Right renal pelvis (tissue), 4 donors: ENCODE data around the gene RBBP5. TPM values are rescaled to one million over a fixed set of nuclear protein-coding genes. Genes with fewer than 3 reads are reported as not detected.
"Not testable (repeated sequence)": the region's sequence is repeated elsewhere in the genome, so short reads cannot be mapped to it uniquely, and the experiment has no call there.

Experiments
- DNase-seq, 4 donors: peaks; one replicate each; pipeline ENCODE4 v3.0.0-alpha.2; 2013; ENCODE audit warnings: low read depth in 4 of 4, low spot score in 3 of 4, missing footprints in 1 of 4
- polyA plus RNA-seq, 4 donors: library from polyadenylated mRNA; unstranded; fragments of 120-200 nt; gene quantifications; one replicate each; pipeline ENCODE4 v1.2.1, GENCODE V29; 2013; ENCODE audit not compliant: insufficient read length in 4 of 4

Gene RBBP5
- 10 to 100 TPM; 19.2 to 22.9 (median 21.0) TPM for polyA plus RNA-seq

DNA sequence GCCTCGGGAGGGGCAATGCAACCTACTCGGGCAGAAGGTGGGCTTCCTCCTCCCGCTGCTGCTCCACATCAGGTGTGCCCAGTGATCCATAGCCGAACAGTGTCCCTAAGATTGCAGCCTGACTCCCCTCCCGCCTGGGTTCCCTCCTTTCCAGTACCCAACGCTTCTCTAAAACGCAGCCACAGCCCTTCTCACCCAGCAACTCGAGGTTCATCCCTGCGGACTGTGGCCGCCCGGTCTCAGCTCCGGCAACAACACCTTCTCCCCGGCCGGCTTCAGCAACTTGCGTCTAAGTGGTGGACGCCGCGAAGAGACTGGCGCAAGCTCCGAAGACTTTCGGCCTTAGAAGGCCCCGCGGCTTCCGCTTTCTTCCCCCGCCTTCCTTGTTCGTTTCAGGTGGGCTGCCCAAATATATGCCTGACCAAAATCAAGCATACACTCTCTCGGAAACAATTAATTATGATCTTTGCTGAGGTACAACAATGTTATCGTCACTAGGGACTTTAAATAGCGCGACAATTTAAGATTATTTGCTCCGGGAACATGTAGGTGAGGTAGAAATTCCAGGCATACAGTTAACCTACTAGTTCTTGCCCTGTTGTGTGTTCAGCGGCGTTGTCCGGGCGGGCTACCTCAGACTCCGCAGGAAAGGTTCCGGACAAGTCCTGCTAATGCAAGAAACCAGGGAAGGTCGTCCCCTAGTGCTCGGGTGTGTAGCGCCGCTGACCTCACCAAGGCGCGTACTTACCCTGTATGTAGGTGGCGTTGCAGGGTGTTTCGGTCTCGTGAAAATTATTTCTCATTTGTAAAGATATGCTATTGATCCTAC lies at the start of gene RBBP5:
TSS of gene RBBP5 (minus strand) at position 319 of the 829 bp plus-strand sequence. CDS start at position 214, 105 bp downstream.
- peak; percentile 89 to 97 (median 94) for DNase-seq

GRCh38 chr1:205171369-205171768 lies 49.6 kb upstream of the RBBP5 start:
- DNase-seq, result no peak

GRCh38 chr1:205170532-205171269 lies 48.9 kb upstream of the RBBP5 start:
- no peak for DNase-seq

DNA sequence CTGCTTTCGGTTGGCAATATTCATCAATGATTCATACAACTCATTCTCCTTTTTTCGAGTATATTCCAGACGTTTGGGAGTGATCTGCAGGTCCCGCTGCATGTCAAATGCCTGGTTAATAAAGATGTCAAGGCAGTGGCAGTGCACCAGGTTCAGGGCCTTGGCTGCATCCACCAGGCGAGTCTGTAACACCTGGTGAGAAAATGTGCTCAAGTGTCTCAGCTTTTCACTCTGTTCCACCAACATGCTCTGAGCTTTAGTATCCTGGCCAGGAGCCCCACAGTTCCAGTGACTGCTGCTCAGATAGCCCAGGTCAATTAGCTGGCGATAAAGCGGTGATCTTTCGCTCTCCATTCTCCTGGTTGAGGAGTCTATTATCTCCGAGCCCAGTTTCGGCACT lies 47.5 kb upstream of the RBBP5 start:
- no peak for DNase-seq

GRCh38 chr1:205168291-205168690 lies 46.5 kb upstream of the RBBP5 start:
- no peak for DNase-seq

DNA sequence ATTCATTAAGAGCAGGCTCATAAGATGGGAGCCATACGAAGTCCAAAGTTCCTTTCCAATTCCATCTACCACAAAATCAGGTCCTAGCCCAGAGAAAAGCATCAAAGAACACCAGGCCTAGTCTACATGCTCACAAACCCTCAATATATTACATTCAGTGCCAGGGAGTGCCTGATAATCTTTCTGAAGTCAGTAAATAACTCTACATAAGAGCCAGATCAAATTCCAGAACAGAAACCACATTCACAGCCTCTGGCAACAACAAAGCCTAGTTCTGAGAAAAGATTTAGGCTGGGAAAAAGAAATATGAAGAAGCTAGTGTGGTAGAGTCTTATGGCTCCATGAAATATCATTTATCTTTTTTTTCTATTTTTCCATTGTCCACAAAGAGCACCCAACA lies 40.5 kb upstream of the RBBP5 start:
- DNase-seq, result no peak

DNA sequence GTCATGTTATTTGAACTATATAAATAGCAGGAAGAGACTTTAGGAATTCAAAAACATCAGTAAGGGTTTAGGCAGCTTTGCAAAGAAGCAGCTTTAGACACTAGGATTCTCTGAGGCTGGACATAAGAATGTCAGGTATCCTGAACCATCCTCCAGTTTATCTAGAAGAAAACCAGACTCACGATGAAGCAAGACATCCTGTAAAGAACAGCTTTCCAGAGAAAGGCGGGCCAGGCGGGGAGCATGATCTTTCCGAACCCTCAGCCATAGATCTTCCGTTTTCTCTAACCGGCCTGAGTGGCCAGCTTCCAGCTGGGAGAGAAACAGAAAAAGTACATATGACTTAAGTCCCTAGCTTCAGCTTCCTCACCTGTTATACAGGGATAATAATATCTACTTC lies 39.3 kb upstream of the RBBP5 start:
- no peak for DNase-seq

DNA sequence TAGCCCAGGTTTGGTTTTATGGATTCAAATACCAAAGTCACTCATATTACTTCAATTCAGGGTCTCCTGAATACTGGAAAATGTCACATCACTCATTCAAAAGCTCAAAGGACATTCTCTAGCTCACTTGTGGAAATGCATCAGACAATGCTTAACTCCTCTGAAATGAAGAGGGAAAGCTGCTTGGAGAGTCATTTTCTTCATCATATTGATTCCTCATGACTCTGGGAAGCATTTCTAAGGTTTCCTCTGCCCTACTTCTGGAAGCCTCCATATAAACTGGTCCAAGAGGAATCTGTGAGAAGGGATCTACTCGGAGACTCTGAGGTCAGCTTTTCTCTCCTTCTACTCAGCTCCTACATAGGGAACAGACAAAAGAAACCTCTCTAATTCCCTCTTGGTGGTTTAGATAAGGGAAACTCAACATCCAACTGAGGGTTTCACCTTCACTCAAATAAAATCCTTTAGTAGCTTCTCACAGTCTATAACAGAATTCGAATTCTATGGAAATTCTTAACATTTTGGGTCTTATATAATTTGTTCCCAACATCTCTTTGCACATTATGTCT lies 36.4 kb upstream of the RBBP5 start:
- no peak for DNase-seq

DNA sequence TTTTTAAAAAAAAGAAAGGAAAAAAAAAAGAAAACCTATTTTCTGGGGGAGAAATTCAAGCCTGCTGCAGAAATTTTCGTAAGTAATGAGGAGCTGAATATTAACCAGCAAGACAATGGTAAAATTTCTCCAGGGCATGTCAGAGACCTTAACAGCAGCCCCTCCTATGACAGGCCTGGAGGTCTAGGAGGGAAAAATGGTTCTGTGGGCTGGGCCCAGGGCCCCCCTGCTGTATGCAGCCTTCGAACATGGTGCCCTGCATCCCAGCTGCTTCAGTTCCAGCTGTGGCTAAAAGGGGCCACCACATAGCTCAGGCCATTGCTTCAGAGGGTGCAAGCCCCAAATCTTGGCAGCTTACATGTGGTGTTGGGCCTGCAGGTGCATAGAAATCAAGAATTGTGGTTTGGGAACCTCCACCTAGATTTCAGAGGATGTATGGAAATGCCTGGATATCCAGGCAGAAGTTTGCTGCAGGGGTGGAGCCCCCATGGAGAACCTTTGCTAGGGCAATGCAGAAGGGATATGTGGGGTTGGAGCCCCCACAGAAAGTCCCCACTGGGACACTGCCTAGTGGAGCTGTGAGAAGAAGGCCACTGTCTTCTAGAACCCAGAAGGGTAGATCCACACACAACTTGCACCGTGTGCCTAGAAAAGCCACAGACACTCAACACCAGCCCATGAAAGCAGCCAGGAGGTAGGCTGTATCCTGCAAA lies 34.0 kb upstream of the RBBP5 start:
- DNase-seq, result not testable (repeated sequence)

GRCh38 chr1:205152505-205152904 lies 30.7 kb upstream of the RBBP5 start:
- DNase-seq, result no peak

DNA sequence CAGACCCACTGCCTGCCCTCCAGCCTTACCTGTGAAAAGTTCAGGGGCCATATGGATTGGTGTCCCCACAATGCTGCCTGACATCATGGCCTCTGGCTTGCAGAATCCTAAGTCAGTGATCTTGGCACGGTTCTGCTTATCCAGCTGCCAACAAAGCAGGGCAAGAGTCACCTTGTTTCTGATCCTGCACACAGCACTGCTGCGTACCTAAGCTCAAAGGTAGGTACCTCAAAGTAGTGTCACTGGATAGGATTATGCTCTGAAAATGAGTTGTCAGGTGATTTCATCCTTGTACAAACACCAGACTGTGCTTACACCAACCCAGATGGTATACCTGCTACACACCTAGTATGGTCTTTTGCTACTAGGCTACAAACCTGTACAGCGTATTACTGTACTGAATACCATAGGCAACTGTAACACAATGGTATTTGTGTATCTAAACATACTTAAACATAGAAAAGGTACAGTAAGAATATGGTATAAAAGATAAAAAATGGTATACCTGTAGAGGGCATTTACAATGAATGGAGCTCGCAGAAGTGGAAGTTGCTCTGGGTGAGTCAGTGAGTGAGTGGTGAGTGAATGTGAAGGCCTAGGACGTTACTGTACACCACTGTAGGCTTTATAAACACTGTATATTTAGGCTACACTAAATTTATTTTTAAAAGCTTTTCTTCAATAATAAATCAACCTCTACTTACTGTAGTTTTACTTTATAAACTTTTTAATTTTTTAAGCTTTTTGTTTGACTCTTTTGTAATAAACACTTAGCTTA lies 29.1 kb upstream of the RBBP5 start:
- DNase-seq, result no peak

DNA sequence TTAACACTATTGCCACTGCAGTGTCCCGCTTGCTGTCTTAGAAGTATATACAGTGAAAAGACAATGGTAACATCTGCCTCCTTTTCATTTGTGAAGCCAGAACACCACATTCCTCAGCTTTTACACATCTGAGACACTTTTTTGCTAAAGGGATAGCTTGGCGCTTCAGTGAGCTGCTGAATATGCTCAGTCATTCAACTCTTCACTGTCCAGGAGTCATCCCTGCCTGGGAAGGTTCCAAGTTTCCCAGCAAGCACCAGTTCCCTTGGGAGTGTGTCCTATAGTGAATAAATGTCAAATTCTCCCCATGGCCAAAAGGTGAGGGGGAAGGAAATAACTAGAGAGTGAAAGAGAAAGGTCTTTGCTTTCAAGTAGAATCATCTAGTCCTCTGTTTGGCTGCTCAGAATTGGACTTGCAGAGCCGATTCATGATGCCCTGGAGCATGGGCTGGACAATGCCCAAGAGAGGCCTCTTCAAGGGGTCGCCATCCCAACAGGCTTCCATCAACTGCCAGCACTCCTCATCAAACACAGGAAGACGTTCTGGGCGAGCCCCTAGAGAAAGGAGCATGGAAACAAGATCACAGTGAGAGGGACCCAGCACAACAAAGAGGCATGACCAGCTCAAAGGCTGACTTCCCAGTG lies 25.5 kb upstream of the RBBP5 start:
- DNase-seq, result no peak

GRCh38 chr1:205144751-205145150 lies 23.0 kb upstream of the RBBP5 start:
- no peak for DNase-seq

- no peak for DNase-seq
These were observed 22.4 kb upstream of the RBBP5 start for GRCh38 chr1:205144046-205144720.

GRCh38 chr1:205142102-205142469 lies 20.3 kb upstream of the RBBP5 start:
- no peak for DNase-seq

GRCh38 chr1:205141236-205142101 lies 19.7 kb upstream of the RBBP5 start:
- DNase-seq, result peak; percentile 73 to 79 (median 76)

DNA sequence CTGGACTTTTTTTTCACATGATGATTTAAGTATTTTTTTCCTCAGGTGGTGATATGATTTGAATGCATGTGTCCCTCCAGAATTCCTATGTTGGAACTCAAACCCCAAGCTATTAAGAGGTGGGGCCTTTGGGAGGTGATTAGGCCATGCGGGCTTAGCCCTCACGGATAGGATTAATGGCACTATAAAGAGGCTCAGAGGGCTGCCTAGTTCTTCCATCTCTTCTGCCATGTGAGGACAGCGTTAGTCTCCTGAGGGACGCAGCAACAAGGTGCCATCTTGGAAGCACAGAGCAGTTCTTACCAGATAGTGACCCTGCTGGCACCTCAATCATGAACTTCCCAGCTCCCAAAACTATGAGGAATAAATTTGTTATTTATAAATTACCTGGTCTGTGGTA lies 18.3 kb upstream of the RBBP5 start:
- DNase-seq, result no peak

DNA sequence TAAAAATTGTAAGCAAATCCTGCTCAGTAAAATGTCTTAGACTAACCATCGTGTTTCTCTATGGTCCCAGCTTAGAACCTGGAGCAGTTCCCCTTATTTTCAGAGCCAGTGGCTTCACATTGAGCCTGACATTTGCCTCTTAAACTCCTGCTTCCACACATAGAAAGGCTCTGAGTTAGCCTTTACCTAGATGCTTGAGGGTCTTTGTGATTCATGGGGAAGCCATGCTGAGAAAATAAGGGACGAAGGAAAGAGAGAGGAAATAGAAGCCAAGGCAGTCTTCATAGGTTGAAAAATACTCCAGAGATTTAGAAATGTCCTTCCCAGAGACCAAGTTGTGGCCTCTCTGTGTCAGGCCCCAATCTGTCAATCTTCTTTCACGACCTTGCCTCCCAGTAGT lies 16.1 kb upstream of the RBBP5 start:
- DNase-seq, result no peak
